Caco-2 (cell line): Measurements from ENCODE around the gene CNBD2. TPM values are rescaled to one million over a fixed set of nuclear protein-coding genes. Genes with fewer than 3 reads are reported as not detected.

Experiments used
- BruUV-seq: library from RNA; stranded (reverse); fragments of 400-500 nt; replicated peaks from 2 replicates; lab custom pipeline; 2021; lab: Mats Ljungman, UMichigan
- CTCF ChIA-PET: fragments of 300-600 bp; sonication (Branson Sonifier 250); formaldehyde crosslinking; loops from one replicate; lab custom pipeline; 2022; ENCODE audit warnings: antibody characterized with exemption; lab: Charles Lee
- POLR2A ChIA-PET: fragments of 300-600 bp; sonication (Branson Sonifier 250); formaldehyde crosslinking; loops from one replicate; lab custom pipeline; 2022; ENCODE audit warnings: antibody characterized with exemption; lab: Charles Lee
- DNase-seq, 2 experiments: peaks; one replicate each; pipeline versions ENCODE4 v3.0.0 to v3.0.0-alpha.2; 2020 to 2022
- H3K27me3 ChIP-seq: replicated peaks from 2 replicates; pipeline ENCODE4 v1.6.0; 2011; ENCODE audit warnings: low read length; ENCODE audit not compliant: control insufficient read depth, insufficient read depth
- H3K36me3 ChIP-seq: 2 replicates; pipeline ENCODE4 v1.5.1; 2011; ENCODE audit warnings: low read length; ENCODE audit not compliant: control insufficient read depth, insufficient read depth
- H3K4me1 ChIP-seq: fragments of 250-450 bp; sonication (Bioruptor Pico); 2 replicates; pipeline ENCODE4 v1.5.1; 2020; ENCODE audit warnings: mild to moderate bottlenecking
- H3K4me3 ChIP-seq: 2 replicates; pipeline ENCODE4 v1.5.1; 2011; ENCODE audit warnings: low read depth, mild to moderate bottlenecking, control low read depth, low read length
- H3K9me3 ChIP-seq: fragments of 250-450 bp; sonication (Bioruptor Pico); 2 replicates; pipeline ENCODE4 v1.5.1; 2020; ENCODE audit warnings: mild to moderate bottlenecking, moderate library complexity
- H3K27ac Mint-ChIP-seq: one replicate; pipeline ENCODE4 v1.8.0; 2022; ENCODE audit warnings: mixed read lengths; ENCODE audit not compliant: unreplicated experiment
- H3K27me3 Mint-ChIP-seq: one replicate; pipeline ENCODE4 v1.8.0; 2022; ENCODE audit warnings: mixed read lengths; ENCODE audit not compliant: insufficient read depth, unreplicated experiment
- H3K36me3 Mint-ChIP-seq: one replicate; pipeline ENCODE4 v1.8.0; 2022; ENCODE audit warnings: mild to moderate bottlenecking, mixed read lengths; ENCODE audit not compliant: insufficient read depth, unreplicated experiment
- H3K4me1 Mint-ChIP-seq: one replicate; pipeline ENCODE4 v1.8.0; 2022; ENCODE audit warnings: low read depth, mixed read lengths; ENCODE audit not compliant: unreplicated experiment
- H3K4me3 Mint-ChIP-seq: one replicate; pipeline ENCODE4 v1.8.0; 2022; ENCODE audit warnings: mild to moderate bottlenecking, moderate library complexity, mixed read lengths; ENCODE audit not compliant: unreplicated experiment
- H3K9me3 Mint-ChIP-seq: one replicate; pipeline ENCODE4 v1.8.0; 2022; ENCODE audit warnings: mixed read lengths; ENCODE audit not compliant: unreplicated experiment
- intact Hi-C: fragments of 100-400 bp; cut with micrococcal nuclease; formaldehyde crosslinking; loops from one replicate; pipeline ENCODE4 v1.10.0; 2022; ENCODE audit not compliant: unreplicated experiment
- total RNA-seq: library from RNA; stranded (reverse); gene quantifications from 2 replicates; pipeline ENCODE4 v1.2.3, GENCODE V29; 2022
- TF ChIP-seq, protein P1 (sequence below), 2 experiments: fragments of 200-600 bp in 1 of 2; IDR thresholded peaks; 1 replicate in 1 of 2; 2 replicates in 1 of 2; pipeline versions ENCODE4 v1.5.1 to v1.8.0; 2011 to 2022; ENCODE audit warnings: antibody characterized with exemption in 1 of 2, control low read depth in 1 of 2, inconsistent platforms in 1 of 2, low read depth in 1 of 2, low read length in 1 of 2, mild to moderate bottlenecking in 1 of 2, moderate library complexity in 1 of 2; ENCODE audit not compliant: insufficient read depth in 1 of 2, severe bottlenecking in 1 of 2, unreplicated experiment in 1 of 2

Gene CNBD2
- total RNA-seq, 1 experiment from 2014 or later = 9.1 TPM

DNA sequence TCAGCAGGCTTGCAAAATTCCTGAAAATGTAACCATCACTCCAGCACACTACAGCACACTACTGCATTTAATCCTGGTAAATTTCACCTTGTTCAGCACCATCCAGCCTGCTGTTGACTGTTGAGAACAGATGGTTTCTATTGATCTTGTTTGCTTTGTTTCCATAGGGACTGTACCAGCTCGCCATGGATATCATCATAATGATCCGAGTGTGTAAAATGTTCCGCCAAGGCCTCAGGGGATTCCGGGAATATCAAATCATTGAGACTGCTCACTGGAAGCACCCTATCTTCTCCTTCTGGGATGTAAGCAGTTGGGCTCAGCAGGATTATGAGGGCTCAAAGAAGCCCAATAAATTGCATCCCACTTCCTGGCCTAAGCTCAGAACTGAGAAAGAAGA is 4.1 kb downstream of the CNBD2 start:
- ChIA-PET POLR2A (interaction anchor here (0.9 kb wide), 1 partner anchor 18 kb away, joined by 4 read pairs; the partner anchor contains the start of gene SCAND1), CTCF (interaction anchor here (1.4 kb wide), 1 partner anchor 18 kb away, joined by 4 read pairs; the partner anchor contains the start of gene SCAND1)
- Histone ChIP-seq H3K9me3 (peaks cover 11% of the 10 kb centered on the region; the same call in 1 of the 2 replicates), H3K4me3 (no peak overlapping the region), H3K4me1 (peaks cover 16% of the 10 kb centered on the region), H3K36me3 (no peaks in the 10 kb centered on the region), H3K27me3 (no peaks in the 10 kb centered on the region)
- H3K27ac Mint-ChIP-seq = no peak overlapping the region
- BruUV-seq = no TSS peak
- H3K4me3 Mint-ChIP-seq = no peak overlapping the region
- H3K27me3 Mint-ChIP-seq = no peaks in the 10 kb centered on the region
- H3K4me1 Mint-ChIP-seq = peaks cover 22% of the 10 kb centered on the region
- H3K9me3 Mint-ChIP-seq = peaks cover 17% of the 10 kb centered on the region
- no peaks in the 10 kb centered on the region for H3K36me3 Mint-ChIP-seq
- no peak for DNase-seq
- intact Hi-C loops = no loop called here
- TF ChIP-seq, protein P1, sequence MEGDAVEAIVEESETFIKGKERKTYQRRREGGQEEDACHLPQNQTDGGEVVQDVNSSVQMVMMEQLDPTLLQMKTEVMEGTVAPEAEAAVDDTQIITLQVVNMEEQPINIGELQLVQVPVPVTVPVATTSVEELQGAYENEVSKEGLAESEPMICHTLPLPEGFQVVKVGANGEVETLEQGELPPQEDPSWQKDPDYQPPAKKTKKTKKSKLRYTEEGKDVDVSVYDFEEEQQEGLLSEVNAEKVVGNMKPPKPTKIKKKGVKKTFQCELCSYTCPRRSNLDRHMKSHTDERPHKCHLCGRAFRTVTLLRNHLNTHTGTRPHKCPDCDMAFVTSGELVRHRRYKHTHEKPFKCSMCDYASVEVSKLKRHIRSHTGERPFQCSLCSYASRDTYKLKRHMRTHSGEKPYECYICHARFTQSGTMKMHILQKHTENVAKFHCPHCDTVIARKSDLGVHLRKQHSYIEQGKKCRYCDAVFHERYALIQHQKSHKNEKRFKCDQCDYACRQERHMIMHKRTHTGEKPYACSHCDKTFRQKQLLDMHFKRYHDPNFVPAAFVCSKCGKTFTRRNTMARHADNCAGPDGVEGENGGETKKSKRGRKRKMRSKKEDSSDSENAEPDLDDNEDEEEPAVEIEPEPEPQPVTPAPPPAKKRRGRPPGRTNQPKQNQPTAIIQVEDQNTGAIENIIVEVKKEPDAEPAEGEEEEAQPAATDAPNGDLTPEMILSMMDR (IDR thresholded peaks at IDR 0.05; ENCODE audit: insufficient read depth in 1 of 2, low read depth in 1 of 2, low read length in 1 of 2, severe bottlenecking in 1 of 2, unreplicated experiment in 1 of 2) = no peak

DNA sequence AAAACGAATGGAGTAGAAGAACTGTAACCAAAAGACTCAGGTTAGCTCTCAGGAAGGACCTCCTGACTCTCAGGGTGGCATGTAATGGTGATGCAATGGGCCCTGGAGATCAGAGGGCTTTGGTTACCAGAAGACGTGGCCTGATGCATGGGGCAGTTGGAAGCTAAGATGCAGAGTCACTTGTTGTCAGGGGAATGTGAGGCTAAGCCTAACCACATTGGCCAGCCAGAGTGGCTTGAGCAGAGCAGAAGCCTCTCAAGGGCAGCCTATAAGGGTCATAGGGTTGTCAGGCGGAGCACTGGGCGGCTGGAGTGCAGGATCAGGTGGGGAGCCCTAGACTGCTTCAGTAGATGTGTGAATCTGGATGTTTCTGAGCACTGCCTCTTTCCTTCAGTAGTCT is 5.9 kb downstream of the CNBD2 start:
- POLR2A ChIA-PET = interaction anchor here (0.6 kb wide), 1 partner anchor 49 kb away, joined by 5 read pairs; no protein-coding TSS in a partner anchor

DNA sequence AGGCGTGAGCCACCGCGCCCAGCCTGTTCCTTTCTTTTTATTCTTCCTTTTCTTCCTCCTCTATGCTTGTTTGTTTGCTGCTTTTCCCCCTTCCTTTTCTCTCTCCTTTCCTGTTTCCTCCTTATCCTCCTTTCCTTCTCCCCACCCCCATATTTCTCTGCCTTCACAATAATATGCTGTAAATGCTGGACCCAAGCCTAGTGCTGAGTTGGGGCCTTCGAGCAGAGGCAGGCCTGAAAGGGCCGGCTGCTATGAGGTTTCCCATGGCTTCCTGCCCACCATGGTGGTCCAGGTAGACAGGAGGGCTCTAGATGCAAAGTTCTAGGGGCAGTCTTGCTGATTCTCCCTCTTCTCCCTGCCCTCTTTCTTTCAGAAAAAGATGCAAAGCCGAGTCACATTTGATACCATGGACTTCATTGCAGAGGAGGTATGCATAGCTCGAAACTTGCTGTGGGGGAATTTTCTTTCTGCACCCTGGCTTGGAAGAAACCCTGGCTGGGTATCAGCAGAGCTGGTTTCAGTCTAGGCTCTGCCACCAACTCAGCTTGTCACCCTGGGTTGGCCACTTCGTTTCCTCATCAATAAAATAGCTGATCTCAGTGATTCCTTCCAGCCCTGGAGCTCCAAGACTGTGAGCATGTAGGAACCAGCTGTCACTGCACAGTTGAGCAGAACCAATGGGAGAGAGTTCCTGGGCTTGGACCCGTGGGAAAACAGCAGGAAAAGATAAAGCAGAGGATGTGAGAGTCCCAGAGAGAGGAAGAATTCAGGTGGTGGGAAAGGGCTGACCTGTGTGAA is 7.4 kb downstream of the CNBD2 start:
- Mint-ChIP-seq H3K27me3 (no peaks in the 10 kb centered on the region), H3K27ac (no peak overlapping the region), H3K4me3 (no peak overlapping the region), H3K36me3 (no peaks in the 10 kb centered on the region), H3K4me1 (no peaks in the 10 kb centered on the region), H3K9me3 (peaks cover 17% of the 10 kb centered on the region)
- H3K27me3 ChIP-seq = 0 out of 2 replicates have a peak, but pooled peaks cover 1% of the 10 kb centered on the region
- peaks cover 11% of the 10 kb centered on the region; the same call in 1 of the 2 replicates for H3K9me3 ChIP-seq
- no peak for DNase-seq
- TF ChIP-seq, protein P1 (IDR thresholded peaks at IDR 0.05; ENCODE audit: insufficient read depth in 1 of 2, low read depth in 1 of 2, low read length in 1 of 2, severe bottlenecking in 1 of 2, unreplicated experiment in 1 of 2) = no peak
- CTCF ChIA-PET = interaction anchor here (1.1 to 2.0 kb wide), 2 partner anchors 15 to 21 kb away, joined by 5 to 7 read pairs; partner anchors contain the start of gene SCAND1
- intact Hi-C loops = no loop called here
- BruUV-seq = no TSS peak
- POLR2A ChIA-PET = interaction anchor here (0.6 to 1.2 kb wide), 2 partner anchors 21 to 227 kb away, joined by 3 to 4 read pairs; no protein-coding TSS in a partner anchor
- H3K36me3 ChIP-seq = no peaks in the 10 kb centered on the region
- H3K4me3 ChIP-seq = no peak overlapping the region
- H3K4me1 ChIP-seq = no peaks in the 10 kb centered on the region

More for the DNA sequence above, 5.9 kb downstream of the CNBD2 start:
- Histone ChIP-seq H3K9me3 (peaks cover 11% of the 10 kb centered on the region; the same call in 1 of the 2 replicates), H3K4me3 (no peak overlapping the region), H3K27me3 (no peaks in the 10 kb centered on the region), H3K36me3 (no peaks in the 10 kb centered on the region), H3K4me1 (peaks cover 5% of the 10 kb centered on the region)
- Mint-ChIP-seq H3K27ac (no peak overlapping the region), H3K4me3 (no peak overlapping the region), H3K36me3 (no peaks in the 10 kb centered on the region), H3K27me3 (no peaks in the 10 kb centered on the region), H3K9me3 (peaks cover 17% of the 10 kb centered on the region), H3K4me1 (peaks cover 7% of the 10 kb centered on the region)
- TF ChIP-seq, protein P1 (IDR thresholded peaks at IDR 0.05; ENCODE audit: insufficient read depth in 1 of 2, low read depth in 1 of 2, low read length in 1 of 2, severe bottlenecking in 1 of 2, unreplicated experiment in 1 of 2) = no peak
- intact Hi-C loops = no loop called here
- no TSS peak for BruUV-seq
- CTCF ChIA-PET = interaction anchor here (1.3 to 1.4 kb wide), 2 partner anchors 19 to 20 kb away, joined by 4 to 5 read pairs; partner anchors contain the start of gene SCAND1
- no peak for DNase-seq
